H9 (cell line): ENCODE results near the gene RACGAP1. TPM values are rescaled to one million over a fixed set of nuclear protein-coding genes. Genes with fewer than 3 reads are reported as not detected.

ENCODE experiments used
- DNase-seq: peaks from one replicate; pipeline ENCODE4 v3.0.0-alpha.2; 2017
- H2AFZ ChIP-seq: one replicate; pipeline ENCODE4 v1.6.1; 2013; ENCODE audit warnings: mild to moderate bottlenecking, low read length, control low read depth, moderate library complexity
- H2AK5ac ChIP-seq: 2 replicates; pipeline ENCODE4 v1.6.1; 2013; ENCODE audit warnings: low read length, control low read depth, mixed read lengths; ENCODE audit not compliant: insufficient read length
- H2BK120ac ChIP-seq: one replicate; pipeline ENCODE4 v1.6.1; 2013; ENCODE audit warnings: low read depth, mild to moderate bottlenecking, low read length, control low read depth, inconsistent platforms; ENCODE audit not compliant: poor library complexity, severe bottlenecking
- H2BK12ac ChIP-seq: 2 replicates; pipeline ENCODE4 v1.6.1; 2013; ENCODE audit warnings: low read length, control low read depth, mixed read lengths, low read depth; ENCODE audit not compliant: insufficient read length
- H2BK15ac ChIP-seq: 2 replicates; pipeline ENCODE4 v1.6.1; 2013; ENCODE audit warnings: low read depth, low read length, control low read depth
- H2BK20ac ChIP-seq: one replicate; pipeline ENCODE4 v1.6.1; 2013; ENCODE audit warnings: low read depth, mild to moderate bottlenecking, low read length, control low read depth, inconsistent platforms; ENCODE audit not compliant: poor library complexity, severe bottlenecking
- H2BK5ac ChIP-seq: 2 replicates; pipeline ENCODE4 v1.6.1; 2013; ENCODE audit warnings: low read length, control low read depth, mixed read lengths; ENCODE audit not compliant: insufficient read length
- H3K14ac ChIP-seq: 2 replicates; pipeline ENCODE4 v1.6.1; 2013; ENCODE audit warnings: low read length, control low read depth; ENCODE audit not compliant: insufficient read depth
- H3K18ac ChIP-seq: 2 replicates; pipeline ENCODE4 v1.6.1; 2013; ENCODE audit warnings: low read depth, mild to moderate bottlenecking, mixed read lengths, low read length, control low read depth; ENCODE audit not compliant: insufficient read length
- H3K23ac ChIP-seq: 2 replicates; pipeline ENCODE4 v1.6.1; 2013; ENCODE audit warnings: low read length, control low read depth, mixed read lengths, low read depth; ENCODE audit not compliant: insufficient read length
- H3K23me2 ChIP-seq: 2 replicates; pipeline ENCODE4 v1.6.1; 2013; ENCODE audit warnings: low read depth, mild to moderate bottlenecking, mixed read lengths, low read length, control low read depth; ENCODE audit not compliant: insufficient read length, poor library complexity, severe bottlenecking
- H3K27ac ChIP-seq: 2 replicates; pipeline ENCODE4 v1.5.1; 2013; ENCODE audit warnings: low read length, control low read depth, mixed read lengths, low read depth; ENCODE audit not compliant: insufficient read length
- H3K27me3 ChIP-seq: 2 replicates; pipeline ENCODE4 v1.6.1; 2013; ENCODE audit warnings: low read length, control low read depth, inconsistent platforms; ENCODE audit not compliant: insufficient read depth
- H3K4ac ChIP-seq: 2 replicates; pipeline ENCODE4 v1.6.1; 2013; ENCODE audit warnings: low read depth, mild to moderate bottlenecking, control low read depth, inconsistent platforms, low read length, moderate library complexity
- H3K4me1 ChIP-seq: 2 replicates; pipeline ENCODE4 v1.6.1; 2013; ENCODE audit warnings: low read length, control low read depth, inconsistent platforms; ENCODE audit not compliant: insufficient read depth
- H3K4me2 ChIP-seq: 2 replicates; pipeline ENCODE4 v1.6.1; 2013; ENCODE audit warnings: low read length, control low read depth, mixed read lengths; ENCODE audit not compliant: insufficient read length, insufficient read depth
- H3K56ac ChIP-seq: 2 replicates; pipeline ENCODE4 v1.6.1; 2013; ENCODE audit warnings: low read depth, mild to moderate bottlenecking, mixed read lengths, low read length, control low read depth; ENCODE audit not compliant: insufficient read length
- H3K79me1 ChIP-seq: 2 replicates; pipeline ENCODE4 v1.6.1; 2013; ENCODE audit warnings: low read depth, mild to moderate bottlenecking, moderate library complexity, low read length, control low read depth, inconsistent platforms; ENCODE audit not compliant: insufficient read depth, poor library complexity, severe bottlenecking
- H3K79me2 ChIP-seq: 2 replicates; pipeline ENCODE4 v1.6.1; 2013; ENCODE audit warnings: low read length, control low read depth, inconsistent platforms; ENCODE audit not compliant: insufficient read depth
- H3K9ac ChIP-seq: 2 replicates; pipeline ENCODE4 v1.6.1; 2013; ENCODE audit warnings: low read length, control low read depth, mixed read lengths; ENCODE audit not compliant: insufficient read length; ENCODE audit errors: extremely low read depth
- H3K9me3 ChIP-seq: one replicate; pipeline ENCODE4 v1.6.1; 2013; ENCODE audit warnings: low read depth, low read length, inconsistent platforms; ENCODE audit not compliant: control insufficient read depth
- H3T11ph ChIP-seq: one replicate; pipeline ENCODE4 v1.6.1; 2013; ENCODE audit warnings: mild to moderate bottlenecking, low read length, control low read depth, inconsistent platforms
- H4K20me1 ChIP-seq: one replicate; pipeline ENCODE4 v1.6.1; 2013; ENCODE audit not compliant: control insufficient read depth, insufficient read length, insufficient read depth
- H4K5ac ChIP-seq: 2 replicates; pipeline ENCODE4 v1.6.1; 2013; ENCODE audit warnings: low read depth, mild to moderate bottlenecking, mixed read lengths, low read length, control low read depth; ENCODE audit not compliant: insufficient read length
- H4K8ac ChIP-seq: replicated peaks from 2 replicates; pipeline ENCODE4 v1.6.1; 2013; ENCODE audit warnings: low read length, control low read depth, mixed read lengths, low read depth; ENCODE audit not compliant: insufficient read length
- H4K91ac ChIP-seq: 2 replicates; pipeline ENCODE4 v1.6.1; 2013; ENCODE audit warnings: low read depth, mild to moderate bottlenecking, moderate library complexity, mixed read lengths, low read length, control low read depth; ENCODE audit not compliant: insufficient read length
- H3K27ac Mint-ChIP-seq, 3 experiments: 2 replicates in 2 of 3; 3 replicates in 1 of 3; pipeline ENCODE4 v1.8.0; 2020 to 2021; ENCODE audit warnings: mixed read lengths in 3 of 3, mild to moderate bottlenecking in 1 of 3, moderate library complexity in 1 of 3
- H3K27me3 Mint-ChIP-seq: 2 replicates; pipeline ENCODE4 v1.8.0; 2021; ENCODE audit warnings: low read depth, mild to moderate bottlenecking, moderate library complexity, mixed read lengths
- H3K36me3 Mint-ChIP-seq, 3 experiments: 2 replicates in 2 of 3; 3 replicates in 1 of 3; pipeline ENCODE4 v1.8.0; 2020 to 2021; ENCODE audit warnings: low read depth in 3 of 3, mixed read lengths in 3 of 3; ENCODE audit not compliant: insufficient read depth in 1 of 3
- H3K4me1 Mint-ChIP-seq, 2 experiments: 2 replicates each; pipeline ENCODE4 v1.8.0; 2020; ENCODE audit warnings: mixed read lengths in 2 of 2
- H3K4me3 Mint-ChIP-seq, 2 experiments: 2 replicates in 1 of 2; 3 replicates in 1 of 2; pipeline ENCODE4 v1.8.0; 2020 to 2021; ENCODE audit warnings: mild to moderate bottlenecking in 2 of 2, mixed read lengths in 2 of 2, moderate library complexity in 1 of 2
- H3K9me3 Mint-ChIP-seq, 2 experiments: 2 replicates in 1 of 2; 3 replicates in 1 of 2; pipeline ENCODE4 v1.8.0; 2020; ENCODE audit warnings: mild to moderate bottlenecking in 2 of 2, mixed read lengths in 2 of 2, moderate library complexity in 1 of 2
- CTCF ChIP-seq: fragments of 200-600 bp; sonication (generic); conservative IDR thresholded peaks from 3 replicates; pipeline ENCODE4 v1.8.0; 2021; ENCODE audit warnings: antibody characterized with exemption, mild to moderate bottlenecking
- WGBS: extraction: QIAGEN DNeasy Blood & Tissue Kit; methylation state at CpG from one replicate; pipeline ENCODE4 v1.1.7; 2013; ENCODE audit warnings: missing lambda C conversion rate, low lambda C conversion rate, mixed read lengths; ENCODE audit not compliant: insufficient read length; ENCODE audit errors: extremely low coverage; 5-methylcytosine and 5-hydroxymethylcytosine counted together
- total RNA-seq: library from RNA; stranded (reverse); gene quantifications from 2 replicates; pipeline ENCODE4 v1.2.1, GENCODE V29; 2021

RACGAP1 gene
- total RNA-seq, 1 experiment from 2014 or later = 64.8 TPM

- Histone ChIP-seq H2AFZ (no peak overlapping the region), H2BK5ac (no peak overlapping the region), H4K8ac (no peak overlapping the region), H3K9ac (no peak overlapping the region), H4K20me1 (no peaks in the 10 kb centered on the region), H2BK15ac (no peak overlapping the region), H2BK20ac (no peak overlapping the region), H3K14ac (no peak overlapping the region), H3K23me2 (no peaks in the 10 kb centered on the region), H4K5ac (no peak overlapping the region), H3K23ac (no peak overlapping the region), H3K27ac (no peak overlapping the region), H3K79me1 (no peaks in the 10 kb centered on the region), H2AK5ac (no peak overlapping the region), H3K9me3 (no peaks in the 10 kb centered on the region), H3K4ac (no peak overlapping the region), H3K4me2 (no peak overlapping the region), H3K79me2 (no peaks in the 10 kb centered on the region), H3K18ac (no peak overlapping the region), H2BK120ac (no peak overlapping the region), H2BK12ac (no peak overlapping the region), H3K56ac (no peak overlapping the region), H3K4me1 (no peaks in the 10 kb centered on the region), H4K91ac (no peak overlapping the region), H3K27me3 (no peaks in the 10 kb centered on the region; the same call in 1 of the 2 replicates), H3T11ph (no peak overlapping the region)
- Mint-ChIP-seq H3K27me3 (peaks cover 3% of the 10 kb centered on the region; the same call in 1 of the 2 replicates), H3K27ac (no peak overlapping the region), H3K4me3 (no peak overlapping the region; a peak in 1 of 5 replicates), H3K36me3 (no peaks in the 10 kb centered on the region), H3K9me3 (no peaks in the 10 kb centered on the region), H3K4me1 (peaks cover 17 to 27% of the 10 kb centered on the region in 2 experiments)
- TF ChIP-seq CTCF = no peak
- DNase-seq = no peak
- WGBS = no CpG with 5 or more reads among the region's 8 CpGs
Observed at GRCh38 chr12:49974677-49975317, 50.5 kb downstream of the RACGAP1 start.
